ENCODE data around the gene TNN. TPM values are rescaled to one million over a fixed set of nuclear protein-coding genes. Genes with fewer than 3 reads are reported as not detected.
"Not testable (repeated sequence)": the region's sequence is repeated elsewhere in the genome, so short reads cannot be mapped to it uniquely, and the experiment has no call there.

TNN gene, protein sequence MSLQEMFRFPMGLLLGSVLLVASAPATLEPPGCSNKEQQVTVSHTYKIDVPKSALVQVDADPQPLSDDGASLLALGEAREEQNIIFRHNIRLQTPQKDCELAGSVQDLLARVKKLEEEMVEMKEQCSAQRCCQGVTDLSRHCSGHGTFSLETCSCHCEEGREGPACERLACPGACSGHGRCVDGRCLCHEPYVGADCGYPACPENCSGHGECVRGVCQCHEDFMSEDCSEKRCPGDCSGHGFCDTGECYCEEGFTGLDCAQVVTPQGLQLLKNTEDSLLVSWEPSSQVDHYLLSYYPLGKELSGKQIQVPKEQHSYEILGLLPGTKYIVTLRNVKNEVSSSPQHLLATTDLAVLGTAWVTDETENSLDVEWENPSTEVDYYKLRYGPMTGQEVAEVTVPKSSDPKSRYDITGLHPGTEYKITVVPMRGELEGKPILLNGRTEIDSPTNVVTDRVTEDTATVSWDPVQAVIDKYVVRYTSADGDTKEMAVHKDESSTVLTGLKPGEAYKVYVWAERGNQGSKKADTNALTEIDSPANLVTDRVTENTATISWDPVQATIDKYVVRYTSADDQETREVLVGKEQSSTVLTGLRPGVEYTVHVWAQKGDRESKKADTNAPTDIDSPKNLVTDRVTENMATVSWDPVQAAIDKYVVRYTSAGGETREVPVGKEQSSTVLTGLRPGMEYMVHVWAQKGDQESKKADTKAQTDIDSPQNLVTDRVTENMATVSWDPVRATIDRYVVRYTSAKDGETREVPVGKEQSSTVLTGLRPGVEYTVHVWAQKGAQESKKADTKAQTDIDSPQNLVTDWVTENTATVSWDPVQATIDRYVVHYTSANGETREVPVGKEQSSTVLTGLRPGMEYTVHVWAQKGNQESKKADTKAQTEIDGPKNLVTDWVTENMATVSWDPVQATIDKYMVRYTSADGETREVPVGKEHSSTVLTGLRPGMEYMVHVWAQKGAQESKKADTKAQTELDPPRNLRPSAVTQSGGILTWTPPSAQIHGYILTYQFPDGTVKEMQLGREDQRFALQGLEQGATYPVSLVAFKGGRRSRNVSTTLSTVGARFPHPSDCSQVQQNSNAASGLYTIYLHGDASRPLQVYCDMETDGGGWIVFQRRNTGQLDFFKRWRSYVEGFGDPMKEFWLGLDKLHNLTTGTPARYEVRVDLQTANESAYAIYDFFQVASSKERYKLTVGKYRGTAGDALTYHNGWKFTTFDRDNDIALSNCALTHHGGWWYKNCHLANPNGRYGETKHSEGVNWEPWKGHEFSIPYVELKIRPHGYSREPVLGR (N-terminal part only)
- 1 to 10 TPM in 1 of 4 donors, not detected in 3; 5.9 TPM for total RNA-seq

DNA sequence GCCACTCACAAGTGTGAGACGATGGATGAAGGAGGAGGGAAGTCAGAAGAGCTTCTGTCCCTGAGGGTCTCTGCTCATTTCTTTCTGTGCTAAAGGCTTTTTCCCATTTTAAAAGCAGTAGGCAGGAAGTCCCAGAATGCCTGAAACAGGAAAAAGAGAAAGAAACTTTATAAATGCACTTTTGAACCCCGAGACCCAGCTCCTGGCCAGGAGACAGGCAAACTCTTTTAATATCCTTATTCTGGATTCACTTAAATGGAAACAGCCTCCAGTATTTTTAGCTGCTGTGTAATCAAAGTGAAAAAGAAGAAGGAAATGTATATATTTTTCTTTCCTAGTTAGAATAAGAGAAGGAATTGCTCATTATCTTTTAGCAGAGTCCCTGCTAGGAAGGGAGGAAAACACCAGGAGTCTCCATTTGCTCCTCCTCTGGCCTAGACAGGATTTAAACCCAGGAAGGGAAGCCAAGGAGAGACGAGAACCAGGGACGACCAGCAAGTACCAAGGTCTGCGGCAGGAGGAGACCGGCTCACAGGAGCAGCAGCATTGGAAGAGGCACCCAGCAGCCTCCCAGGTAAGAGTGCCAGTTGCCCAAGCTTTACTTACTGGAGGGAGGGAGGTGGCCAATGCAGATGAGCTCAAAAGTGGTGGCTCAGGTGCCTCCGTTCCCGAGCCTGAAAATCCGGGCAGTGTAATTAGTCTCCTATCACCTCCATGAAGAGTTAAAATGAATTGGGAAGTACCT lies at the start of gene TNN:
Gene TNN (plus strand): TSS at position 472 of the 745 bp plus-strand sequence. CDS start 9,586 bp downstream, outside the sequence.
- Histone ChIP-seq H3K9me3 (no peaks in the 10 kb centered on the region), H3K4me3 (no peak within 1 kb of the TSS), H3K27me3 (no peaks in the 10 kb centered on the region), H3K36me3 (no peaks in the 10 kb centered on the region), H3K4me1 (no peaks in the 10 kb centered on the region), H3K27ac (no peak within 1 kb of the TSS)
- DNase-seq, result no peak
- intact Hi-C loops (cut with DNase I; ENCODE audit: low total_unique reads), result no loop called here
- TF ChIP-seq, protein P1, sequence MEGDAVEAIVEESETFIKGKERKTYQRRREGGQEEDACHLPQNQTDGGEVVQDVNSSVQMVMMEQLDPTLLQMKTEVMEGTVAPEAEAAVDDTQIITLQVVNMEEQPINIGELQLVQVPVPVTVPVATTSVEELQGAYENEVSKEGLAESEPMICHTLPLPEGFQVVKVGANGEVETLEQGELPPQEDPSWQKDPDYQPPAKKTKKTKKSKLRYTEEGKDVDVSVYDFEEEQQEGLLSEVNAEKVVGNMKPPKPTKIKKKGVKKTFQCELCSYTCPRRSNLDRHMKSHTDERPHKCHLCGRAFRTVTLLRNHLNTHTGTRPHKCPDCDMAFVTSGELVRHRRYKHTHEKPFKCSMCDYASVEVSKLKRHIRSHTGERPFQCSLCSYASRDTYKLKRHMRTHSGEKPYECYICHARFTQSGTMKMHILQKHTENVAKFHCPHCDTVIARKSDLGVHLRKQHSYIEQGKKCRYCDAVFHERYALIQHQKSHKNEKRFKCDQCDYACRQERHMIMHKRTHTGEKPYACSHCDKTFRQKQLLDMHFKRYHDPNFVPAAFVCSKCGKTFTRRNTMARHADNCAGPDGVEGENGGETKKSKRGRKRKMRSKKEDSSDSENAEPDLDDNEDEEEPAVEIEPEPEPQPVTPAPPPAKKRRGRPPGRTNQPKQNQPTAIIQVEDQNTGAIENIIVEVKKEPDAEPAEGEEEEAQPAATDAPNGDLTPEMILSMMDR (IDR thresholded peaks at IDR 0.05), result no peak
- TF ChIP-seq POLR2A (IDR thresholded peaks at IDR 0.05), result no peak

DNA sequence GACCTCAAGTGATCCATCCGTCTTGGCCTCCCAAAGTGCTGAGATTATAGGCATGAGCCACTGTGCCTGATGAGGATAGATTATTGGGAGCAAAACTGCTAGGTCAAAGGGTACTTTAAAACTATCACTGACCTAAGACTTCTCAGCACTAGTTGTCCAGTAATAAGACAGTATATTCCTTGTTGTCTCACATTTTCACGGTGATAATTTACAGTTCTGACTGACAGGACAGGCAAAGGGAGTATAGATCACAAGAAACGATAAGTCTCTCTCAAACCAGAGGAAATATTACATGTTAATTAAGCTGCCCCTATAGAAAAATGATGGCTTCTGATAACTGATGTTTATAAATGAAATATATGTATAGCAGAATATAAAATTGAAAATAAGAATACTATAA lies 48.1 kb upstream of the TNN start:
- H3K27ac ChIP-seq, result no peak overlapping the region
- no peaks in the 10 kb centered on the region for H3K27me3 ChIP-seq
- peaks cover 0 to 8% of the 10 kb centered on the region in 2 donors for H3K4me1 ChIP-seq
- no peaks in the 10 kb centered on the region for H3K9me3 ChIP-seq
- intact Hi-C loops (cut with DNase I; ENCODE audit: low total_unique reads), result no loop called here
- no peak overlapping the region for H3K4me3 ChIP-seq
- DNase-seq, result no peak
- H3K36me3 ChIP-seq, result no peaks in the 10 kb centered on the region
- no peak for TF ChIP-seq POLR2A (IDR thresholded peaks at IDR 0.05)
- TF ChIP-seq, protein P1 (IDR thresholded peaks at IDR 0.05), result no peak

DNA sequence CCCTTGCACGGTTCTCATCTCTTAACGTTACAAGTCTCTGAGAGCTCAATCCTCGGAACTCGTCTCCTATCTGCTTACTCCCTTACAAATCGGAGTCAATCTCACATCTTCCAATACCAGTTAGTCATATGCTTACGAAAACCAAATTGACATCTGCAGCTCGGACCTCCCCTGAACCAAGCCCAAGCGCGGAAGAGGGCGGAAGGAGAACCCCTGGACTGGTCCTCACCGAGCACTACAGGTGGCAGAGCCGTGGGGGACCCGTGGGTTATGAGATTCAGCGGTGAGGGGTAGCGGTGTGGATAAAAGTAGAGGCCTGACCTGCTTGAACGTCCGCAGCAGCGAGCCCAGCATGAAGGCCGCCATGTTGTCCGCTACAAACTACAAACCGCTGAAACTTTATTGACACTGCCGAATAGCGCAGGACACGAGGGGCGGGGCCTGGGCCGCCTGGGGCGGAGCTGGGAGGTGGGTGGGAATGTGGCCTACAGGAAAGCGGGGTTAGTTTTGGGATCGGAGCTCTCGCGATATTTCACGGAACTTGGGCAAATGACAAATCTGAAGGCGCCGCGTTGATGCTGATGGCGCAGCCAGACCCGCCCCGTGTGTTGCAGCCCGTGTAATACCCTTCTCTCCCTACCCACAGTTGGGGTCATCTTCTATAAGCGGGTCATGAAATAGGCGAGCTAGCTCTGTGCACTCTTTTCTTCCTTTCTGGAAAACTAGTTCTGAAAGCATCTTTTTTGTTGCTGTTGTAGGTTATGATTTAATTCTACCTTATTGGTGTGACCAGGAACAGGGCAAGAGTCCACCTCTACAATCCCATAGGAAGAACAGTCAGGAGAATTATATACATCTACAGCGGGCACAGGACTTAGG lies 44.4 kb upstream of the TNN start, which contains the start of gene MRPS14:
Gene MRPS14 (minus strand): TSS at position 383 of the 879 bp plus-strand sequence. CDS start 17 bp downstream, at position 366.
- Histone ChIP-seq H3K4me3 (peak within 1 kb of the TSS; percentile 69 to 94), H3K4me1 (peaks cover 0 to 8% of the 10 kb centered on the region in 2 donors), H3K27me3 (no peaks in the 10 kb centered on the region), H3K27ac (peak within 1 kb of the TSS; percentile 76 to 86), H3K9me3 (no peaks in the 10 kb centered on the region), H3K36me3 (no peaks in the 10 kb centered on the region)
- DNase-seq, result peak; percentile 98 to 99
- TF ChIP-seq, protein P1 (IDR thresholded peaks at IDR 0.05), result peak in 1 of 4 experiments; percentile 21
- TF ChIP-seq POLR2A (IDR thresholded peaks at IDR 0.05), result peak; percentile 67 to 81
- intact Hi-C loops (cut with DNase I; ENCODE audit: low total_unique reads), result no loop called here

DNA sequence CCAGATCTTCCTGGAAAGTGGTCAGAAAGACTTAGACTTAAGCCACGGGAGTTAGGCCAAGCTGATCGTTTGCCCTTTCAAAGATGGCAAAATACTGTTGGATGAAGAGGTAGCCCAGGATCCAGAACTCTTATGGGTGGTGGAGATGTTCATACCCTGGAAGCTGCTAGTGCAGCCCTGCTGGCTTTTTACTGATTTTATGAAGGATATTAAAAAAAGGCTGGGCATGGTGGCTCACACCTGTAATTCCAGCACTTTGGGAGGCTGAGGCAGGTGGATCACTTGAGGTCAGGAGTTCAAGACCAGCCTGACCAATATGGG lies 43.8 kb upstream of the TNN start:
- intact Hi-C loops (cut with DNase I; ENCODE audit: low total_unique reads); H3K27me3 ChIP-seq; H3K9me3 ChIP-seq; H3K4me1 ChIP-seq; H3K36me3 ChIP-seq: not testable (repeated sequence)
- DNase-seq, result peak in 1 of 2 donors; percentile 26
- H3K27ac ChIP-seq, result peak overlapping the region; percentile 76 to 86
- peak overlapping the region; percentile 69 to 94 for H3K4me3 ChIP-seq
